ENCODE measurements around the gene KLHL22. TPM values are rescaled to one million over a fixed set of nuclear protein-coding genes. Genes with fewer than 3 reads are reported as not detected.

The KLHL22 gene
- total and polyA plus RNA-seq, 2 of the 13 experiments (the other 11 are each of a cell fraction or from before 2014, with no cell fraction given): 10.9 to 14.8 TPM

DNA sequence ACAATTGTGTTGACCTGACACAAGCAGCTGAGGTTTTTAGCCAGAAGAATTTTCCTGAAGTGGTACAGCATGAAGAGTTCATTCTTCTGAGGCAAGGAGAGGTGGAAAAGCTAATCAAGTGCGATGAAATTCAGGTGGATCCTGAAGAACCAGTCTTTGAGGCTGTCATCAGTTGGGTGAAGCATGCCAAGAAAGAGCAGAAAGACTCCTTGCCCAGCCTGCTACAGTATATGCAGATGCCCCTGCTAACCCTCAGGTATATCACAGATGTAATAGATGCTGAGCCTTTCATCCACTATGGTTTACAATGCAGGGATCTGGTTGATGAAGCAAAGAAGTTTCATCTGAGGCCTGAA, 45.1 kb downstream of the KLHL22 start (continued):
- TF ChIP-seq, protein P1, sequence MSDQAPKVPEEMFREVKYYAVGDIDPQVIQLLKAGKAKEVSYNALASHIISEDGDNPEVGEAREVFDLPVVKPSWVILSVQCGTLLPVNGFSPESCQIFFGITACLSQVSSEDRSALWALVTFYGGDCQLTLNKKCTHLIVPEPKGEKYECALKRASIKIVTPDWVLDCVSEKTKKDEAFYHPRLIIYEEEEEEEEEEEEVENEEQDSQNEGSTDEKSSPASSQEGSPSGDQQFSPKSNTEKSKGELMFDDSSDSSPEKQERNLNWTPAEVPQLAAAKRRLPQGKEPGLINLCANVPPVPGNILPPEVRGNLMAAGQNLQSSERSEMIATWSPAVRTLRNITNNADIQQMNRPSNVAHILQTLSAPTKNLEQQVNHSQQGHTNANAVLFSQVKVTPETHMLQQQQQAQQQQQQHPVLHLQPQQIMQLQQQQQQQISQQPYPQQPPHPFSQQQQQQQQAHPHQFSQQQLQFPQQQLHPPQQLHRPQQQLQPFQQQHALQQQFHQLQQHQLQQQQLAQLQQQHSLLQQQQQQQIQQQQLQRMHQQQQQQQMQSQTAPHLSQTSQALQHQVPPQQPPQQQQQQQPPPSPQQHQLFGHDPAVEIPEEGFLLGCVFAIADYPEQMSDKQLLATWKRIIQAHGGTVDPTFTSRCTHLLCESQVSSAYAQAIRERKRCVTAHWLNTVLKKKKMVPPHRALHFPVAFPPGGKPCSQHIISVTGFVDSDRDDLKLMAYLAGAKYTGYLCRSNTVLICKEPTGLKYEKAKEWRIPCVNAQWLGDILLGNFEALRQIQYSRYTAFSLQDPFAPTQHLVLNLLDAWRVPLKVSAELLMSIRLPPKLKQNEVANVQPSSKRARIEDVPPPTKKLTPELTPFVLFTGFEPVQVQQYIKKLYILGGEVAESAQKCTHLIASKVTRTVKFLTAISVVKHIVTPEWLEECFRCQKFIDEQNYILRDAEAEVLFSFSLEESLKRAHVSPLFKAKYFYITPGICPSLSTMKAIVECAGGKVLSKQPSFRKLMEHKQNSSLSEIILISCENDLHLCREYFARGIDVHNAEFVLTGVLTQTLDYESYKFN (CRISPR knock-in tag; conservative IDR thresholded peaks at IDR 0.05): no peak
- TF ChIP-seq CBFB (CRISPR knock-in tag; IDR thresholded peaks at IDR 0.05) (no peak), CBX2 (IDR thresholded peaks at IDR 0.05; ENCODE audit: low read depth, low read length) (no peak), CBX2 (CRISPR knock-in tag; IDR thresholded peaks at IDR 0.05; ENCODE audit: low read depth) (no peak), ZNF460 (CRISPR knock-in tag; IDR thresholded peaks at IDR 0.05; ENCODE audit: borderline replicate concordance) (no peak), ZNF253 (CRISPR knock-in tag; IDR thresholded peaks at IDR 0.05; ENCODE audit: borderline replicate concordance) (no peak)
- TF ChIP-seq, protein P2, sequence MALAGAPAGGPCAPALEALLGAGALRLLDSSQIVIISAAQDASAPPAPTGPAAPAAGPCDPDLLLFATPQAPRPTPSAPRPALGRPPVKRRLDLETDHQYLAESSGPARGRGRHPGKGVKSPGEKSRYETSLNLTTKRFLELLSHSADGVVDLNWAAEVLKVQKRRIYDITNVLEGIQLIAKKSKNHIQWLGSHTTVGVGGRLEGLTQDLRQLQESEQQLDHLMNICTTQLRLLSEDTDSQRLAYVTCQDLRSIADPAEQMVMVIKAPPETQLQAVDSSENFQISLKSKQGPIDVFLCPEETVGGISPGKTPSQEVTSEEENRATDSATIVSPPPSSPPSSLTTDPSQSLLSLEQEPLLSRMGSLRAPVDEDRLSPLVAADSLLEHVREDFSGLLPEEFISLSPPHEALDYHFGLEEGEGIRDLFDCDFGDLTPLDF (CRISPR knock-in tag; IDR thresholded peaks at IDR 0.05): no peak

- Histone ChIP-seq H3K4me1 (ENCODE audit: insufficient read depth, low read length) (no peaks in the 10 kb centered on the region), H3K79me2 (ENCODE audit: insufficient read depth, low read length) (no peaks in the 10 kb centered on the region), H3K4me3 (replicated peaks in 1 of 3; ENCODE audit: insufficient read depth in 1 of 3, low read depth in 2 of 3, low read length in 3 of 3) (no peak overlapping the region), H3K9me3 (ENCODE audit: low read length) (no peaks in the 10 kb centered on the region), H3K36me3 (replicated peaks in 1 of 2; ENCODE audit: control insufficient read depth in 1 of 2, insufficient read depth in 2 of 2, low read length in 2 of 2) (peaks cover 1 to 4% of the 10 kb centered on the region in 2 experiments; a peak in 2 of 5 replicates), H4K20me1 (ENCODE audit: insufficient read depth, low read length) (no peaks in the 10 kb centered on the region), H3K9ac (ENCODE audit: insufficient read depth, low read depth, low read length) (no peak overlapping the region), H3K27ac (ENCODE audit: extremely low read length, insufficient read depth, low read length) (no peak overlapping the region), H3K27me3 (ENCODE audit: control insufficient read depth in 1 of 2, insufficient read depth in 2 of 2, low read length in 2 of 2) (no peaks in the 10 kb centered on the region), H2AFZ (ENCODE audit: low read length) (no peak overlapping the region), H3K4me2 (ENCODE audit: low read depth, low read length) (no peak overlapping the region)
- CTCF ChIA-PET (ENCODE audit: low intra/inter-chr PET ratio, low total read pairs): no interaction called here
- whole genome bisulfite sequencing (ENCODE audit: low lambda C conversion rate): 98% methylated on average over 19 of the region's 19 CpGs
- intact Hi-C loops (cut with micrococcal nuclease; ENCODE audit: unreplicated experiment): no loop called here
- DNase-seq (ENCODE audit: low spot score) (no peak), ATAC-seq (no peak), FAIRE-seq (no peak)
- in situ Hi-C loops (cut with HindIII; ENCODE audit: extremely low pct_ligation_motif_present, low pct_unique_long_range_greater_than_20kb): no loop called here
- TF ChIP-seq ZBTB39 (CRISPR knock-in tag; IDR thresholded peaks at IDR 0.05) (no peak), ZNF746 (CRISPR knock-in tag; IDR thresholded peaks at IDR 0.05) (no peak), ARNT (IDR thresholded peaks at IDR 0.05) (no peak), ZNF138 (CRISPR knock-in tag; IDR thresholded peaks at IDR 0.05; ENCODE audit: low read depth) (no peak)
- TF ChIP-seq, protein P3, sequence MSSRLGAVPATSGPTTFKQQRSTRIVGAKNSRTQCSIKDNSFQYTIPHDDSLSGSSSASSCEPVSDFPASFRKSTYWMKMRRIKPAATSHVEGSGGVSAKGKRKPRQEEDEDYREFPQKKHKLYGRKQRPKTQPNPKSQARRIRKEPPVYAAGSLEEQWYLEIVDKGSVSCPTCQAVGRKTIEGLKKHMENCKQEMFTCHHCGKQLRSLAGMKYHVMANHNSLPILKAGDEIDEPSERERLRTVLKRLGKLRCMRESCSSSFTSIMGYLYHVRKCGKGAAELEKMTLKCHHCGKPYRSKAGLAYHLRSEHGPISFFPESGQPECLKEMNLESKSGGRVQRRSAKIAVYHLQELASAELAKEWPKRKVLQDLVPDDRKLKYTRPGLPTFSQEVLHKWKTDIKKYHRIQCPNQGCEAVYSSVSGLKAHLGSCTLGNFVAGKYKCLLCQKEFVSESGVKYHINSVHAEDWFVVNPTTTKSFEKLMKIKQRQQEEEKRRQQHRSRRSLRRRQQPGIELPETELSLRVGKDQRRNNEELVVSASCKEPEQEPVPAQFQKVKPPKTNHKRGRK (CRISPR knock-in tag; IDR thresholded peaks at IDR 0.05): no peak
- POLR2A ChIA-PET: no interaction called here
- BruUV-seq (replicated peaks): no TSS peak
Measured at GRCh38 chr22:20449819-20450550, 45.6 kb downstream of the KLHL22 start.

Measured in HepG2 (cell line).